Endodermal cell (in vitro differentiated cells): Measurements from ENCODE around the gene EID3. TPM values are rescaled to one million over a fixed set of nuclear protein-coding genes. Genes with fewer than 3 reads are reported as not detected.

Experiments used
- DNase-seq: peaks from one replicate; pipeline ENCODE4 v3.0.0-alpha.2; 2017
- H3K27ac ChIP-seq: 2 replicates; pipeline ENCODE4 v1.5.1; 2013; ENCODE audit warnings: mild to moderate bottlenecking, low read depth, low read length, moderate library complexity
- H3K27me3 ChIP-seq: 2 replicates; pipeline ENCODE4 v1.6.1; 2013; ENCODE audit warnings: mild to moderate bottlenecking, low read length, moderate library complexity; ENCODE audit not compliant: insufficient read depth, control insufficient read depth, poor library complexity, severe bottlenecking
- H3K36me3 ChIP-seq: 2 replicates; pipeline ENCODE4 v1.7.0; 2013; ENCODE audit warnings: mild to moderate bottlenecking, low read length, moderate library complexity; ENCODE audit not compliant: control insufficient read depth, insufficient read depth
- H3K4me1 ChIP-seq: one replicate; pipeline ENCODE4 v1.7.0; 2013; ENCODE audit warnings: low read length; ENCODE audit not compliant: control insufficient read depth, insufficient read depth
- H3K4me3 ChIP-seq: 2 replicates; pipeline ENCODE4 v1.5.1; 2013; ENCODE audit warnings: mild to moderate bottlenecking, low read length, moderate library complexity
- H3K9ac ChIP-seq: 2 replicates; pipeline ENCODE4 v1.6.1; 2013; ENCODE audit warnings: mild to moderate bottlenecking, low read length, moderate library complexity; ENCODE audit not compliant: poor library complexity, severe bottlenecking; ENCODE audit errors: extremely low read depth
- H3K9me3 ChIP-seq: 2 replicates; pipeline ENCODE4 v1.6.1; 2013; ENCODE audit warnings: mild to moderate bottlenecking, low read length, moderate library complexity; ENCODE audit not compliant: control insufficient read depth
- H3K27ac Mint-ChIP-seq: 2 replicates; pipeline ENCODE4 v1.8.0; 2020; ENCODE audit warnings: mixed read lengths
- H3K27me3 Mint-ChIP-seq: 2 replicates; pipeline ENCODE4 v1.8.0; 2021; ENCODE audit warnings: mild to moderate bottlenecking, mixed read lengths; ENCODE audit not compliant: insufficient read depth
- H3K36me3 Mint-ChIP-seq: 2 replicates; pipeline ENCODE4 v1.8.0; 2020; ENCODE audit warnings: low read depth, mixed read lengths
- H3K4me1 Mint-ChIP-seq: 2 replicates; pipeline ENCODE4 v1.8.0; 2020; ENCODE audit warnings: mixed read lengths
- H3K4me3 Mint-ChIP-seq: 2 replicates; pipeline ENCODE4 v1.8.0; 2020; ENCODE audit warnings: mild to moderate bottlenecking, moderate library complexity, mixed read lengths
- H3K9me3 Mint-ChIP-seq: 2 replicates; pipeline ENCODE4 v1.8.0; 2020; ENCODE audit warnings: mild to moderate bottlenecking, mixed read lengths
- CTCF ChIP-seq: fragments of 200-600 bp; sonication (generic); conservative IDR thresholded peaks from 2 replicates; pipeline ENCODE4 v1.5.0; 2021; ENCODE audit warnings: antibody characterized with exemption, mild to moderate bottlenecking
- WGBS, 2 experiments: methylation state at CpG; one replicate each; pipeline versions ENCODE4 v1.1.5 to v1.1.7; 2013; ENCODE audit warnings: missing lambda C conversion rate in 2 of 2, mixed read lengths in 1 of 2; ENCODE audit not compliant: insufficient coverage in 1 of 2, insufficient read length in 1 of 2; 5-methylcytosine and 5-hydroxymethylcytosine counted together
- total RNA-seq, 2 donors: library from RNA; stranded (reverse); fragmentation: NEBNext Ultra II Directional in 1 of 2; extraction: Animal tissue kit (Norgen Biotek cat#: 25700) in 1 of 2; gene quantifications; 2 replicates in 1 of 2; 3 replicates in 1 of 2; pipeline ENCODE4 v1.2.1, GENCODE V29; 2021

Gene EID3
- total RNA-seq, 2 donors from 2014 or later, result 3.7 to 4.6 TPM

- Mint-ChIP-seq H3K27me3 (no peaks in the 10 kb centered on the region), H3K4me1 (peaks cover 9% of the 10 kb centered on the region), H3K27ac (no peak overlapping the region), H3K4me3 (no peak overlapping the region), H3K9me3 (no peaks in the 10 kb centered on the region), H3K36me3 (peaks cover 56% of the 10 kb centered on the region)
- H3K9ac ChIP-seq, result no peak overlapping the region
- no peak overlapping the region for H3K27ac ChIP-seq
- no peak for TF ChIP-seq CTCF
- H3K27me3 ChIP-seq, result no peaks in the 10 kb centered on the region
- peaks cover 62% of the 10 kb centered on the region for H3K36me3 ChIP-seq
- no peaks in the 10 kb centered on the region for H3K9me3 ChIP-seq
- 89% methylated on average over 1 of the region's 1 CpG; no CpG with 5 or more reads in 1 of the 2 experiments for WGBS, 2 experiments
- no peak for DNase-seq
- H3K4me3 ChIP-seq, result no peak overlapping the region
- H3K4me1 ChIP-seq, result no peaks in the 10 kb centered on the region
These were observed 8.7 kb downstream of the EID3 start for GRCh38 chr12:104312202-104312601.

DNA sequence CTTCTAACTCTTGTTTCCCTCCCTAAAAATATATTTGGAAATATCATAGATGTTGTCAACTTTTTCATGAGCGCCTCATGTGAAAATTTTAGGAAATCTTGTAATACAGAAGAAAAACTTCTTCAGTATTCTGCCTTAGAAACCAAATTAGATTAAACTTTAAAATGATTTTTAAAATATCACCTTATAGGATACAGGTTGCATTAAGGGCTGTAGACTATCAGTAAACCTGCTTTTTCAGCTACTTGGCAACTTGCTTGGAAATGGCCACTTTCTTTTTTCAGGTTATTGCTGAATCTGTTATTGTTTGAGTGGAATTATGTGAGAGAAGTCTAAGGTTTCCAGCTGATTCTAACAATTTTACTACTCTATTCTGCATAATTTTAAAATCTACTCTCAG, 9.1 kb downstream of the EID3 start:
- WGBS, 2 experiments, result no CpG with 5 or more reads among the region's 1 CpG
- no peak overlapping the region for H3K4me3 Mint-ChIP-seq
- no peak for DNase-seq
- Histone ChIP-seq H3K27ac (no peak overlapping the region), H3K9ac (no peak overlapping the region), H3K4me1 (no peaks in the 10 kb centered on the region), H3K9me3 (no peaks in the 10 kb centered on the region), H3K27me3 (no peaks in the 10 kb centered on the region), H3K36me3 (peaks cover 66% of the 10 kb centered on the region), H3K4me3 (no peak overlapping the region)
- H3K36me3 Mint-ChIP-seq, result peaks cover 56% of the 10 kb centered on the region
- peaks cover 5% of the 10 kb centered on the region for H3K4me1 Mint-ChIP-seq
- H3K9me3 Mint-ChIP-seq, result no peaks in the 10 kb centered on the region
- no peak overlapping the region for H3K27ac Mint-ChIP-seq
- TF ChIP-seq CTCF, result no peak
- H3K27me3 Mint-ChIP-seq, result no peaks in the 10 kb centered on the region

DNA sequence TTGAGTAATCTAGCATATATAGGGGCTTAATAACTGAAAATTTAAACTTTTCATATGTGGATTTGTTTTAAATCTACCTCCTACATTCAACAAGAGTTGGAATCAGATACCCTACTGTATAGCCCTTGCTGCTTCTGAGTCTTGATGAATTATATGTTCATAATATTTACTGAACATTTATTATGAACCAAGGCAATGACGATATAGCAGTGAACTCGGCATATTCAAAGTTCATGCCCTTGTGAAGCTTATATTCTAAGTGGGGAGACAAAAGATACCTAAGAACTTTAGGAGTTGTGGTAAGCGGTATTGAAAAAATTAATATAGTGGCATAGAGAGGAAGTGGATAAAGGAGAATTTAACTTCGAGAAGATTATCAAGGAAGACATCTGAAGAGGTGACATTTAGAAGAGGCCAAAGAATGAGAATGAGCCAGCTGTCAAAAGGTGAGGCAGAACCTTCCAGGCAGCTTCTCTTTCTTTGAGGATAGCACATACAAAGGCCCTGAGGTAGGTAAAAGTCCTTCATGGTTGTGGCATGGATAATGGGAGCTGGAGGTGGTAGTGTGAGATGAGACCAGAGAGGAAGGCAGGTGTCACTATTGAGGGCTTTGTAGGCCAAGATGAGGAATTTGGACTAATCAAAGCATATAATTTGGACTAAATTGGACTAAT, 10.2 kb downstream of the EID3 start:
- Histone ChIP-seq H3K4me3 (no peak overlapping the region), H3K9me3 (no peaks in the 10 kb centered on the region), H3K4me1 (no peaks in the 10 kb centered on the region), H3K9ac (no peak overlapping the region), H3K36me3 (peaks cover 77% of the 10 kb centered on the region), H3K27ac (no peak overlapping the region), H3K27me3 (no peaks in the 10 kb centered on the region)
- H3K4me1 Mint-ChIP-seq, result peaks cover 3% of the 10 kb centered on the region
- WGBS, 2 experiments, result 69 to 70% methylated on average over 4 of the region's 4 CpGs
- H3K27me3 Mint-ChIP-seq, result no peaks in the 10 kb centered on the region
- no peaks in the 10 kb centered on the region for H3K9me3 Mint-ChIP-seq
- DNase-seq, result no peak
- TF ChIP-seq CTCF, result no peak
- peaks cover 61% of the 10 kb centered on the region for H3K36me3 Mint-ChIP-seq
- H3K4me3 Mint-ChIP-seq, result no peak overlapping the region
- H3K27ac Mint-ChIP-seq, result no peak overlapping the region
